DND-41 (cell line): ENCODE data around the gene TNS1.

Source experiments
- ATAC-seq: fragments of 200-7000 bp; cut with Tn5 transposase; 3 replicates; pipeline ENCODE4 v1.9.1; 2021; ENCODE audit warnings: low read depth; ENCODE audit not compliant: insufficient read depth
- DNase-seq: peaks from one replicate; pipeline ENCODE4 v3.0.0-alpha.2; 2020
- H2AFZ ChIP-seq: 2 replicates; pipeline ENCODE4 v1.6.0; 2012; ENCODE audit warnings: low read depth, low read length
- H3K27ac ChIP-seq: 2 replicates; pipeline ENCODE4 v1.5.1; 2012; ENCODE audit warnings: low read length, inconsistent platforms
- H3K27me3 ChIP-seq: fragments of 200-600 bp; sonication (generic); 2 replicates; pipeline ENCODE4 v1.6.0; 2012; ENCODE audit warnings: low read length, mild to moderate bottlenecking, inconsistent platforms; ENCODE audit not compliant: insufficient read depth, poor library complexity
- H3K36me3 ChIP-seq: 2 replicates; pipeline ENCODE4 v1.5.1; 2012; ENCODE audit warnings: low read length, inconsistent platforms; ENCODE audit not compliant: insufficient read depth
- H3K4me1 ChIP-seq: 2 replicates; pipeline ENCODE4 v1.5.1; 2012; ENCODE audit warnings: mild to moderate bottlenecking, low read length; ENCODE audit not compliant: insufficient read depth
- H3K4me2 ChIP-seq: 2 replicates; pipeline ENCODE4 v1.6.0; 2012; ENCODE audit warnings: mild to moderate bottlenecking, moderate library complexity, low read length, inconsistent platforms; ENCODE audit not compliant: insufficient read depth
- H3K4me3 ChIP-seq, 2 experiments: fragments of 200-600 bp in 1 of 2; shearing (Covaris generic) in 1 of 2; 2 replicates each; pipeline ENCODE4 v1.5.1; 2012 to 2016; ENCODE audit warnings: inconsistent platforms in 2 of 2, low read length in 2 of 2, mild to moderate bottlenecking in 2 of 2, low read depth in 1 of 2, moderate library complexity in 1 of 2
- H3K79me2 ChIP-seq: 2 replicates; pipeline ENCODE4 v1.6.0; 2012; ENCODE audit warnings: low read length, inconsistent platforms; ENCODE audit not compliant: insufficient read depth
- H3K9ac ChIP-seq: 2 replicates; pipeline ENCODE4 v1.6.0; 2012; ENCODE audit warnings: low read depth, mild to moderate bottlenecking, inconsistent platforms, low read length, moderate library complexity
- H3K9me3 ChIP-seq: 2 replicates; pipeline ENCODE4 v1.5.1; 2012; ENCODE audit warnings: low read length, moderate library complexity, mild to moderate bottlenecking, inconsistent platforms; ENCODE audit not compliant: insufficient read depth, severe bottlenecking
- H4K20me1 ChIP-seq: 2 replicates; pipeline ENCODE4 v1.6.0; 2012; ENCODE audit warnings: low read length; ENCODE audit not compliant: insufficient read depth
- CTCF ChIP-seq: IDR thresholded peaks from 2 replicates; pipeline ENCODE4 v1.5.1; 2012; ENCODE audit warnings: borderline replicate concordance, low read length, moderate library complexity, mild to moderate bottlenecking; ENCODE audit not compliant: poor library complexity, severe bottlenecking; ENCODE audit errors: extremely low read depth
- EZH2 ChIP-seq: IDR thresholded peaks from 3 replicates; pipeline ENCODE4 v1.6.1; 2012; ENCODE audit warnings: borderline replicate concordance, low read depth, mild to moderate bottlenecking, moderate library complexity, low read length, inconsistent platforms; ENCODE audit not compliant: severe bottlenecking

Gene TNS1

GRCh38 chr2:218002143-218002844, 501 bp downstream of the TNS1 start:
- no peaks in the 10 kb centered on the region for H3K4me1 ChIP-seq
- H3K27ac ChIP-seq = no peak overlapping the region

GRCh38 chr2:218001629-218002028, 1.2 kb downstream of the TNS1 start:
- H3K27me3 ChIP-seq = peaks cover 7% of the 10 kb centered on the region
- no peak for TF ChIP-seq CTCF
- no peak for TF ChIP-seq EZH2
- no peak for ATAC-seq
- no peak overlapping the region for H3K9ac ChIP-seq
- no peak overlapping the region for H3K4me2 ChIP-seq
- H3K27ac ChIP-seq = no peak overlapping the region
- peaks cover 4% of the 10 kb centered on the region; the same call in 1 of the 2 replicates for H4K20me1 ChIP-seq
- H2AFZ ChIP-seq = no peak overlapping the region
- H3K4me1 ChIP-seq = no peaks in the 10 kb centered on the region
- DNase-seq = no peak
- H3K79me2 ChIP-seq = no peaks in the 10 kb centered on the region
- H3K9me3 ChIP-seq = no peaks in the 10 kb centered on the region
- no peaks in the 10 kb centered on the region for H3K36me3 ChIP-seq
- H3K4me3 ChIP-seq = no peak overlapping the region

More at GRCh38 chr2:218002143-218002844, 501 bp downstream of the TNS1 start:
- peaks cover 4% of the 10 kb centered on the region; the same call in 1 of the 2 replicates for H4K20me1 ChIP-seq
- no peak overlapping the region for H3K4me3 ChIP-seq
- H3K36me3 ChIP-seq = no peaks in the 10 kb centered on the region
- H3K9ac ChIP-seq = no peak overlapping the region
- ATAC-seq (no peak), DNase-seq (no peak)
- no peaks in the 10 kb centered on the region for H3K79me2 ChIP-seq
- no peak for TF ChIP-seq CTCF
- no peak for TF ChIP-seq EZH2
- H2AFZ ChIP-seq = no peak overlapping the region
- no peaks in the 10 kb centered on the region for H3K9me3 ChIP-seq
- peaks cover 7% of the 10 kb centered on the region for H3K27me3 ChIP-seq
- H3K4me2 ChIP-seq = no peak overlapping the region

- Histone ChIP-seq H2AFZ (no peak overlapping the region), H3K4me3 (no peak overlapping the region), H4K20me1 (peaks cover 4% of the 10 kb centered on the region; the same call in 1 of the 2 replicates), H3K79me2 (no peaks in the 10 kb centered on the region), H3K9ac (no peak overlapping the region), H3K27me3 (peaks cover 7% of the 10 kb centered on the region), H3K4me2 (no peak overlapping the region), H3K9me3 (no peaks in the 10 kb centered on the region), H3K36me3 (no peaks in the 10 kb centered on the region), H3K27ac (no peak overlapping the region), H3K4me1 (no peaks in the 10 kb centered on the region)
- ATAC-seq (no peak), DNase-seq (no peak)
- TF ChIP-seq CTCF = no peak
- TF ChIP-seq EZH2 = no peak
Observed at GRCh38 chr2:218000136-218000535, 2.7 kb downstream of the TNS1 start.

GRCh38 chr2:217999595-217999959, 3.2 kb downstream of the TNS1 start:
- H3K4me2 ChIP-seq = no peak overlapping the region
- no peaks in the 10 kb centered on the region for H3K9me3 ChIP-seq
- H3K79me2 ChIP-seq = no peaks in the 10 kb centered on the region
- H3K4me1 ChIP-seq = no peaks in the 10 kb centered on the region
- DNase-seq (no peak), ATAC-seq (no peak)
- no peaks in the 10 kb centered on the region for H3K36me3 ChIP-seq
- no peak overlapping the region for H2AFZ ChIP-seq
- peaks cover 4% of the 10 kb centered on the region; the same call in 1 of the 2 replicates for H4K20me1 ChIP-seq
- TF ChIP-seq CTCF = no peak
- TF ChIP-seq EZH2 = no peak
- no peak overlapping the region for H3K9ac ChIP-seq
- H3K4me3 ChIP-seq = no peak overlapping the region
- peaks cover 7% of the 10 kb centered on the region for H3K27me3 ChIP-seq
- no peak overlapping the region for H3K27ac ChIP-seq
